Esophagus squamous epithelium (tissue), 5 donors: ENCODE measurements around the gene KRT4. TPM values are rescaled to one million over a fixed set of nuclear protein-coding genes. Genes with fewer than 3 reads are reported as not detected.

Experiments
- DNase-seq: peaks from one replicate; lab custom pipeline; 2025; lab: John Stamatoyannopoulos, UW
- H3K27ac ChIP-seq, 4 donors: fragments of 200-600 bp; sonication (generic); one replicate each; pipeline ENCODE4 v1.5.1; 2016 to 2019; ENCODE audit warnings: mild to moderate bottlenecking in 1 of 4
- H3K27me3 ChIP-seq, 4 donors: fragments of 200-600 bp; sonication (generic); 1 replicate in 3 of 4; 2 replicates in 1 of 4; pipeline versions ENCODE4 v1.5.1 to v1.6.0; 2017 to 2021; ENCODE audit warnings: antibody characterized with exemption in 1 of 4
- H3K36me3 ChIP-seq, 3 donors: fragments of 200-600 bp; sonication (generic); one replicate each; pipeline ENCODE4 v1.5.1; 2016 to 2019
- H3K4me1 ChIP-seq, 3 donors: fragments of 200-600 bp; sonication (generic); one replicate each; pipeline ENCODE4 v1.5.1; 2017 to 2019
- H3K4me3 ChIP-seq, 4 donors: fragments of 200-600 bp; sonication (generic); 1 replicate in 3 of 4; 2 replicates in 1 of 4; pipeline ENCODE4 v1.5.1; 2016 to 2019; ENCODE audit warnings: mild to moderate bottlenecking in 2 of 4, moderate library complexity in 1 of 4
- H3K9me3 ChIP-seq, 3 donors: fragments of 200-600 bp; sonication (generic); one replicate each; pipeline ENCODE4 v1.5.1; 2016 to 2019
- CTCF ChIP-seq, 6 experiments: fragments of 450-650 bp in 4 of 6; fragments of 200-600 bp in 2 of 6; sonication (generic) in 2 of 6; IDR thresholded peaks; one replicate each; pipeline ENCODE4 v1.5.1; 2016 to 2019; ENCODE audit warnings: antibody characterized with exemption in 6 of 6, mild to moderate bottlenecking in 4 of 6, moderate library complexity in 4 of 6
- POLR2A ChIP-seq, 4 donors: fragments of 450-650 bp; IDR thresholded peaks; one replicate each; pipeline ENCODE4 v1.6.1; 2017; ENCODE audit warnings: antibody characterized with exemption in 4 of 4, mild to moderate bottlenecking in 4 of 4, moderate library complexity in 3 of 4
- WGBS, 2 donors: methylation state at CpG; one replicate each; pipeline ENCODE4 v1.1.5; 2018; 5-methylcytosine and 5-hydroxymethylcytosine counted together
- intact Hi-C: fragments of 100-400 bp; cut with DNase I; formaldehyde crosslinking; loops from one replicate; pipeline ENCODE4 v1.15.0; 2022
- total RNA-seq, 4 donors: library from RNA; depleted of rRNA; stranded (reverse); fragments of >200 nt; gene quantifications; one replicate each; pipeline ENCODE4 v1.1.0, GENCODE V29; 2016
- donor health status: DM: yes; HTN: yes; CAD: no.

The KRT4 gene
- total RNA-seq, 4 donors from 2014 or later, result 3,147 to 27,876 (median 8,563) TPM

- no peak overlapping the region for H3K4me3 ChIP-seq
- WGBS, 2 donors, result 62 to 69% methylated on average over 3 of the region's 3 CpGs
- H3K4me1 ChIP-seq, result no peaks in the 10 kb centered on the region
- no peaks in the 10 kb centered on the region for H3K9me3 ChIP-seq
- no peak for TF ChIP-seq CTCF (IDR thresholded peaks at IDR 0.05)
- no peak for TF ChIP-seq POLR2A (IDR thresholded peaks at IDR 0.05)
- intact Hi-C loops, result no loop called here
- no peak overlapping the region for H3K27ac ChIP-seq
- DNase-seq, result no peak
- peaks cover 0 to 29% (median 0%) of the 10 kb centered on the region in 4 donors for H3K27me3 ChIP-seq
- no peaks in the 10 kb centered on the region for H3K36me3 ChIP-seq
Measured at GRCh38 chr12:52772772-52773171, 41.1 kb downstream of the KRT4 start.

- Histone ChIP-seq H3K9me3 (no peaks in the 10 kb centered on the region), H3K27me3 (peaks cover 0 to 29% (median 0%) of the 10 kb centered on the region in 4 donors), H3K4me3 (no peak overlapping the region), H3K4me1 (no peaks in the 10 kb centered on the region), H3K36me3 (no peaks in the 10 kb centered on the region), H3K27ac (no peak overlapping the region)
- intact Hi-C loops, result no loop called here
- DNase-seq, result no peak
- WGBS, 2 donors, result 78 to 81% methylated on average over 4 of the region's 4 CpGs
- TF ChIP-seq CTCF (IDR thresholded peaks at IDR 0.05) (no peak), POLR2A (IDR thresholded peaks at IDR 0.05) (no peak)
Measured at GRCh38 chr12:52772188-52772587, 41.7 kb downstream of the KRT4 start.

- TF ChIP-seq POLR2A (IDR thresholded peaks at IDR 0.05), result no peak
- TF ChIP-seq CTCF (IDR thresholded peaks at IDR 0.05), result no peak
- peaks cover 0 to 29% (median 0%) of the 10 kb centered on the region in 4 donors for H3K27me3 ChIP-seq
- H3K27ac ChIP-seq, result no peak overlapping the region
- H3K4me1 ChIP-seq, result no peaks in the 10 kb centered on the region
- intact Hi-C loops, result no loop called here
- no peaks in the 10 kb centered on the region for H3K36me3 ChIP-seq
- no peaks in the 10 kb centered on the region for H3K9me3 ChIP-seq
- DNase-seq, result no peak
- no peak overlapping the region for H3K4me3 ChIP-seq
- 63 to 78% methylated on average over 4 of the region's 4 CpGs for WGBS, 2 donors
Measured at GRCh38 chr12:52771505-52771904, 42.4 kb downstream of the KRT4 start.

GRCh38 chr12:52771088-52771487 is 42.8 kb downstream of the KRT4 start:
- 75 to 79% methylated on average over 2 to 6 of the region's 6 CpGs for WGBS, 2 donors
- TF ChIP-seq POLR2A (IDR thresholded peaks at IDR 0.05) (no peak), CTCF (IDR thresholded peaks at IDR 0.05) (no peak)

GRCh38 chr12:52769946-52770345 is 44.0 kb downstream of the KRT4 start:
- Histone ChIP-seq H3K27ac (no peak overlapping the region), H3K27me3 (peaks cover 0 to 25% (median 0%) of the 10 kb centered on the region in 4 donors), H3K4me3 (no peak overlapping the region), H3K9me3 (no peaks in the 10 kb centered on the region), H3K4me1 (no peaks in the 10 kb centered on the region), H3K36me3 (no peaks in the 10 kb centered on the region)
- no peak for DNase-seq
- TF ChIP-seq CTCF (IDR thresholded peaks at IDR 0.05), result no peak
- no peak for TF ChIP-seq POLR2A (IDR thresholded peaks at IDR 0.05)
- intact Hi-C loops, result no loop called here

More at GRCh38 chr12:52771088-52771487, 42.8 kb downstream of the KRT4 start:
- Histone ChIP-seq H3K36me3 (no peaks in the 10 kb centered on the region), H3K4me3 (no peak overlapping the region), H3K27me3 (peaks cover 0 to 29% (median 0%) of the 10 kb centered on the region in 4 donors), H3K9me3 (no peaks in the 10 kb centered on the region), H3K27ac (no peak overlapping the region), H3K4me1 (no peaks in the 10 kb centered on the region)
- intact Hi-C loops, result no loop called here
- no peak for DNase-seq
